Vagina (tissue), 2 donors: Measurements from ENCODE around the gene SPC25.
"Not testable (repeated sequence)": the region's sequence is repeated elsewhere in the genome, so short reads cannot be mapped to it uniquely, and the experiment has no call there.

ENCODE experiments used
- POLR2A ChIP-seq, 2 donors: fragments of 450-650 bp; IDR thresholded peaks; one replicate each; pipeline ENCODE4 v1.6.1; 2017; ENCODE audit warnings: antibody characterized with exemption in 2 of 2, mild to moderate bottlenecking in 2 of 2, moderate library complexity in 2 of 2
- TF ChIP-seq, protein P1 (sequence below), 3 experiments: fragments of 450-650 bp in 2 of 3; fragments of 200-600 bp in 1 of 3; sonication (generic) in 1 of 3; IDR thresholded peaks; one replicate each; pipeline ENCODE4 v1.5.1; 2017 to 2019; ENCODE audit warnings: antibody characterized with exemption in 3 of 3, mild to moderate bottlenecking in 2 of 3, moderate library complexity in 2 of 3

DNA sequence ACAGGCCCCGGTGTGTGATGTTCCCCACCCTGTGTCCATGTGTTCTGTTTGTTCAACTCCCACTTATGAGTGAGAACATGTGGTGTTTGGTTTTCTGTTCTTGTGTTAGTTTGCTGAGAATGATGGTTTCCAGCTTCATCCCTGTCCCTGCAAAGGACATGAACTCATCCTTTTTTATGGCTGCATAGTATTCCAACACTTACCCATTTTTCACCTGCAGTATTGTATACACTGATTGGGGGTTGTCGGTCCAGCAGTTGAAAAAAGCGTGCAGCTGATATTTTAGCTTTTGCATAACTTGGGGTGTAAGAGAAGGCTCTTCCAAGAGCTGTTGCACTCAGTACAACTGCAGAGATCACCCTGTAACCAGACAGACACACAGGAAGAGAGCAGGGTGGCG is 41.9 kb upstream of the SPC25 start:
- TF ChIP-seq POLR2A (IDR thresholded peaks at IDR 0.05) = not testable (repeated sequence)
- TF ChIP-seq, protein P1, sequence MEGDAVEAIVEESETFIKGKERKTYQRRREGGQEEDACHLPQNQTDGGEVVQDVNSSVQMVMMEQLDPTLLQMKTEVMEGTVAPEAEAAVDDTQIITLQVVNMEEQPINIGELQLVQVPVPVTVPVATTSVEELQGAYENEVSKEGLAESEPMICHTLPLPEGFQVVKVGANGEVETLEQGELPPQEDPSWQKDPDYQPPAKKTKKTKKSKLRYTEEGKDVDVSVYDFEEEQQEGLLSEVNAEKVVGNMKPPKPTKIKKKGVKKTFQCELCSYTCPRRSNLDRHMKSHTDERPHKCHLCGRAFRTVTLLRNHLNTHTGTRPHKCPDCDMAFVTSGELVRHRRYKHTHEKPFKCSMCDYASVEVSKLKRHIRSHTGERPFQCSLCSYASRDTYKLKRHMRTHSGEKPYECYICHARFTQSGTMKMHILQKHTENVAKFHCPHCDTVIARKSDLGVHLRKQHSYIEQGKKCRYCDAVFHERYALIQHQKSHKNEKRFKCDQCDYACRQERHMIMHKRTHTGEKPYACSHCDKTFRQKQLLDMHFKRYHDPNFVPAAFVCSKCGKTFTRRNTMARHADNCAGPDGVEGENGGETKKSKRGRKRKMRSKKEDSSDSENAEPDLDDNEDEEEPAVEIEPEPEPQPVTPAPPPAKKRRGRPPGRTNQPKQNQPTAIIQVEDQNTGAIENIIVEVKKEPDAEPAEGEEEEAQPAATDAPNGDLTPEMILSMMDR (IDR thresholded peaks at IDR 0.05) = not testable (repeated sequence)
